ENCODE data around the gene AK9.

Gene AK9

DNA sequence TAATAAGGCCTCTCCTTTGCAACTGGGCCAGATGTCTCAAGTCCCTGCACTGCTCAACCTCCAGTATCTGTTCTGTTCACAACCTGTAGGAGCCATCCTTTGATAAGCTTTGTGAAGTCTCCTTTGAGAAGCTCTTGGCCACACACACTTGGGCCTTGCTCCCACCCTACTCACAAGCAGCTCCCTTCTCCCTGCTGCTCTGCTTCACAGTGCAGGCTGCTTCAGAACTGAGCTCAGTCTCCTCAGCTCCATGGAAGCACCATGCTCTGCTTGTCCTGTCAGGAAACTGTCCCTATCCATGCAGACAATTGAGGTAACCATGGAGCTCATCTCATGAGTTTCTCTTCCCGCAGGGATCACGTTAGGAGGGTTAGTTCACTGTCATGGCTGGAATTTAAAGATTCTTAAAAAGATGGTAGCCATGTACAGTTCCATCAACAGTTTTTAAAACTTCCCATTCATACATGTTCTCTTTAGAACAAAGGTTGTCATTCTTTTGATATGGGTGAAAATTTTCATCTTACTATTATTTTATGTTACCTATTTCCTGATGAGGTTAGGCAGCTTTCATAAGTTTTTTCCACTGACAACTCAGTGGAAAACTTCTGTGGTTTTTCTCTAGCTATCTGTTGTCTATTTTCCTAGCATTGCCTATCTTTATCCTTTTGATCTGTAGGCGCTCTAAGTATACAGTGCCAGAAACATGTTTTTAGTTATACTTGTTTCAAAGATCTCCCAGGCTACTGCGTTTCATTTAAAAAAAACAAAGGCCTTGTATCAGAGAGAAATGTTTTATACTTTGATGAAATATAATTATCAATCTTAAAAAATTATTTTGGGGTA is 62.6 kb downstream of the AK9 start:
- H3K4me3 ChIP-seq (ENCODE audit: low read depth, low read length) = no peak overlapping the region
- TF ChIP-seq, protein P1, sequence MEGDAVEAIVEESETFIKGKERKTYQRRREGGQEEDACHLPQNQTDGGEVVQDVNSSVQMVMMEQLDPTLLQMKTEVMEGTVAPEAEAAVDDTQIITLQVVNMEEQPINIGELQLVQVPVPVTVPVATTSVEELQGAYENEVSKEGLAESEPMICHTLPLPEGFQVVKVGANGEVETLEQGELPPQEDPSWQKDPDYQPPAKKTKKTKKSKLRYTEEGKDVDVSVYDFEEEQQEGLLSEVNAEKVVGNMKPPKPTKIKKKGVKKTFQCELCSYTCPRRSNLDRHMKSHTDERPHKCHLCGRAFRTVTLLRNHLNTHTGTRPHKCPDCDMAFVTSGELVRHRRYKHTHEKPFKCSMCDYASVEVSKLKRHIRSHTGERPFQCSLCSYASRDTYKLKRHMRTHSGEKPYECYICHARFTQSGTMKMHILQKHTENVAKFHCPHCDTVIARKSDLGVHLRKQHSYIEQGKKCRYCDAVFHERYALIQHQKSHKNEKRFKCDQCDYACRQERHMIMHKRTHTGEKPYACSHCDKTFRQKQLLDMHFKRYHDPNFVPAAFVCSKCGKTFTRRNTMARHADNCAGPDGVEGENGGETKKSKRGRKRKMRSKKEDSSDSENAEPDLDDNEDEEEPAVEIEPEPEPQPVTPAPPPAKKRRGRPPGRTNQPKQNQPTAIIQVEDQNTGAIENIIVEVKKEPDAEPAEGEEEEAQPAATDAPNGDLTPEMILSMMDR (IDR thresholded peaks at IDR 0.05; ENCODE audit: low read depth, low read length, missing control alignments) = no peak

DNA sequence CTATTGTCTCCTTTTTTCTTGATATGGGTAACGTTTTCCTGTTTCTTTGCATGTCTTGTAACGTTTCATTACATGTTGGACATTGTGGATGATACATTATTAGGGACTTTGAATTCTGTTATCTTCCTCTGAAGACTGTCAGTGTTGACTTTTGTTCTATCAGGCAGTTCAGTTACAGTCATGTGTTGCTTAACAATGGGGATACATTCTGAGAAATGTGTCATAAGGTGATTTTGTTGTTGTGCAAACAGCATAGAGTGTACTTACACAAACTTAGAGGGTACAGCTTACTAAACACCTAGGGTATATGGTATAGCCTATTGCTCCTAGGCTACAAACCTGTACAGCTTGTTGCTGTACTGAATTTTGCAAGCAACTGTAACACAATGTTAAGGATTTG is 64.7 kb downstream of the AK9 start:
- no peak overlapping the region for H3K4me3 ChIP-seq (ENCODE audit: low read depth, low read length)
- no peak for DNase-seq (ENCODE audit: low read depth)
- TF ChIP-seq, protein P1 (IDR thresholded peaks at IDR 0.05; ENCODE audit: low read depth, low read length, missing control alignments) = no peak

More for the DNA sequence above, 62.6 kb downstream of the AK9 start:
- DNase-seq (ENCODE audit: low read depth) = no peak

- DNase-seq (ENCODE audit: low read depth) = no peak
- TF ChIP-seq, protein P1 (IDR thresholded peaks at IDR 0.05; ENCODE audit: low read depth, low read length, missing control alignments) = no peak
- H3K4me3 ChIP-seq (ENCODE audit: low read depth, low read length) = no peak overlapping the region
Observed at GRCh38 chr6:109625199-109625598, 65.8 kb downstream of the AK9 start.

GRCh38 chr6:109623288-109623687 is 67.7 kb downstream of the AK9 start:
- DNase-seq (ENCODE audit: low read depth) = no peak
- TF ChIP-seq, protein P1 (IDR thresholded peaks at IDR 0.05; ENCODE audit: low read depth, low read length, missing control alignments) = no peak
- no peak overlapping the region for H3K4me3 ChIP-seq (ENCODE audit: low read depth, low read length)

- DNase-seq (ENCODE audit: low read depth) = no peak
- no peak overlapping the region for H3K4me3 ChIP-seq (ENCODE audit: low read depth, low read length)
- TF ChIP-seq, protein P1 (IDR thresholded peaks at IDR 0.05; ENCODE audit: low read depth, low read length, missing control alignments) = no peak
Observed at GRCh38 chr6:109612268-109612667, 78.7 kb downstream of the AK9 start.

- TF ChIP-seq, protein P1 (IDR thresholded peaks at IDR 0.05; ENCODE audit: low read depth, low read length, missing control alignments) = no peak
- no peak for DNase-seq (ENCODE audit: low read depth)
Observed at GRCh38 chr6:109611502-109611901, 79.5 kb downstream of the AK9 start.

GRCh38 chr6:109610590-109610989 is 80.4 kb downstream of the AK9 start:
- no peak for DNase-seq (ENCODE audit: low read depth)
- H3K4me3 ChIP-seq (ENCODE audit: low read depth, low read length) = no peak overlapping the region
- TF ChIP-seq, protein P1 (IDR thresholded peaks at IDR 0.05; ENCODE audit: low read depth, low read length, missing control alignments) = no peak

More at GRCh38 chr6:109611502-109611901, 79.5 kb downstream of the AK9 start:
- no peak overlapping the region for H3K4me3 ChIP-seq (ENCODE audit: low read depth, low read length)
